ENCODE data around the gene VWA5B2. TPM values are rescaled to one million over a fixed set of nuclear protein-coding genes. Genes with fewer than 3 reads are reported as not detected.
A peak's percentile ranks its signal among the peaks of the same experiment; 100 is the strongest.

Gene VWA5B2
- total RNA-seq, 1 donor from 2014 or later = not detected

DNA sequence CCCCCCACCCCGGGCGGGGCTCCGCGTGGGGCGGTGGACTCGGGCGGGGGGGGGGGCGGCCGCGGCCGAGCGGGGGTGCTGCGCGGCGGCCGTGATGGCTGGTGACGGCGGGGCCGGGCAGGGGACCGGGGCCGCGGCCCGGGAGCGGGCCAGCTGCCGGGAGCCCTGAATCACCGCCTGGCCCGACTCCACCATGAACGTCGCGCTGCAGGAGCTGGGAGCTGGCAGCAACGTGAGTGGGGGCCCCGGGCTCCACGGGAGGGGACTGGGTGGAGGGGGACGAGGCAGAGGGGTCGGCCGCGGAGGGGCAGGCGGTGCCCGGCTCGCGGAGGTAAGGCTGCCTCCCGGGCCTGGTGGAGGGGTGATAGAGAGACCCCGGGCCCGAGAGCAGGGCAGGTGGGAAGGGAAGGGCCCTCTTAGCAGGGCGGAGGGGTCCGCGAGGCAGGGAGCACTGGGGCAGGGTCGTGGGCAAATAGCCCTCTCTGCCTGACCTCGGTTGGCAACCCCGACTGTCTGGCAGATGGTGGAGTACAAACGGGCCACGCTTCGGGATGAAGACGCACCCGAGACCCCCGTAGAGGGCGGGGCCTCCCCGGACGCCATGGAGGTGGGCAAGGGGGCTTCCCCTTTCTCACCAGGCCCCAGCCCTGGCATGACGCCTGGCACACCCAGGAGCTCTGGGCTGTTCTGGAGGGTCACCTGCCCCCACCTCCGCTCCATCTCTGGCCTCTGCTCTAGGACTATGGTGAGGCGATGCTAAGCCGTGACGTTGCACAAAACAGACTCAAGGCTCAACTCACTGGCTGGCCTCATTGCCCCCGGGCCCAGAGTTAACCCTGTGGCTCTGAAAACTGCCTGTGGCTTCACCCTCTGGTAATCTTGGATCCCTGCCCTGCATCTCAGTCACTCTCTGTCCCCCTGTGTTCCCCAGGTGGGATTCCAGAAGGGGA lies 46.9 kb downstream of the VWA5B2 start, which contains the start of gene ECE2:
Gene ECE2 (plus strand): TSS at position 62 of the 950 bp plus-strand sequence. CDS start 132 bp downstream, at position 194.
- DNase-seq (ENCODE audit: low spot score) = no peak

DNA sequence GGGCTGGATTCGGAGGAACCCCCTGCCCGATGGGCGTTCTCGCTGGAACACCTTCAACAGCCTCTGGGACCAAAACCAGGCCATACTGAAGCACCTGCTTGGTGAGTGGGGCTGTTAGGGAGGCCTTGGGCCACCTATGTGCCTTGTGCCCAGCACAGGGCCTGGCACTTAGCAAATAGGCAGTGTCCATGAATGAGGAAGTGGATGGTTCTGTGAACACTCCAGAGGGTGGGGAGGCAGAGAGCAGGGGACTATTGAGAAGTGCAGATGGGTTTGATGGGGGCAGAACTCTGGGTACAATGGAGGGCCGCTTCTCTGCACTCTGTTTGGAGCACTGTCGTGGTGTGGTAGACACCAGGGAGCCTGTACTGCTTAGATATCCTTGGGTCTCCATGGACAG lies 48.0 kb downstream of the VWA5B2 start:
- no peak for DNase-seq (ENCODE audit: low spot score)

DNA sequence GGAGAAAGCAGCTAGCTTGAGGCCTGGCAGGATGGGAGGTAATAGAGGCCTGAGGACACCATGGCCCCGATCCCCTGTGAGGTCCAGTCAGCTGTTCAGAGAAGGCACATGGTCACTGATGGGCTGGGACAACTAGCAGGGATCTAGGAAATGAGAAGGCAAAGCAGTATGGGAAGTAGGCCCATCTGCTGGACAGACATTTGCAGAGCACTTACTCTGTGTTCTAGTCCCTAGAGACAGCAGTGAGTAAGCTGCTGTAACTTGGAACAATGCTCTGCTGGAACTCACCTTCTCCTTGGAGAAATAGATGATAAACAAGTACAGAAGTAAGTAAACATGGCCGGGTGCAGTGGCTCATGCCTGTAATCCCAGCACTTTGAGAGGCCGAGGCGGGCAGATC lies 53.6 kb downstream of the VWA5B2 start:
- no peak for DNase-seq (ENCODE audit: low spot score)

DNA sequence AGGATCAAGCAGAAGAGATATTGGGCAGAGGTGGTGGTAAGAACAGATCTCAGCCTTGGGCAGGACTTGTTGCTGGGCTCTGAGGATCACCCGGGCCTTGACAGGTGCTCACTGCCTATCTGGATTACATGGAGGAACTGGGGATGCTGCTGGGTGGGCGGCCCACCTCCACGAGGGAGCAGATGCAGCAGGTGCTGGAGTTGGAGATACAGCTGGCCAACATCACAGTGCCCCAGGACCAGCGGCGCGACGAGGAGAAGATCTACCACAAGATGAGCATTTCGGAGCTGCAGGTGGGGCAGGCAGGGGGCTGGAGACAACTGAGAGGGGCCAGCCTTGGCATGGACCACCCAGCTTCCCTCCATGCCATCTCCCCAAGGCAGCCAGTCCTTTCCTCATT lies 54.3 kb downstream of the VWA5B2 start:
- no peak for DNase-seq (ENCODE audit: low spot score)

DNA sequence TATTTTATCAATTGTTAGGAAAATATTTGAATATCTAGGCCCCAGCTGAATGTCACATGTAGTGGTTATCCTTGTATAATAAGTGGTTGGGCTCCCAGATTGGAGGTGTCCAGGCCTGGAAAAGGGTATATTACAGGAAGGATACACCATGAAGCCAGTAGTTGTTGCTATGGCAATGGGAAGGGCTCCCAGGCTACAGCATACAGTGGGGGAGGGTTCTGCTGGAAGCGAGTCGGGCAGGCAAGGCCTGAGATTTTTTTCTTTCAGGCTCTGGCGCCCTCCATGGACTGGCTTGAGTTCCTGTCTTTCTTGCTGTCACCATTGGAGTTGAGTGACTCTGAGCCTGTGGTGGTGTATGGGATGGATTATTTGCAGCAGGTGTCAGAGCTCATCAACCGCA lies 55.3 kb downstream of the VWA5B2 start:
- DNase-seq (ENCODE audit: low spot score) = no peak

DNA sequence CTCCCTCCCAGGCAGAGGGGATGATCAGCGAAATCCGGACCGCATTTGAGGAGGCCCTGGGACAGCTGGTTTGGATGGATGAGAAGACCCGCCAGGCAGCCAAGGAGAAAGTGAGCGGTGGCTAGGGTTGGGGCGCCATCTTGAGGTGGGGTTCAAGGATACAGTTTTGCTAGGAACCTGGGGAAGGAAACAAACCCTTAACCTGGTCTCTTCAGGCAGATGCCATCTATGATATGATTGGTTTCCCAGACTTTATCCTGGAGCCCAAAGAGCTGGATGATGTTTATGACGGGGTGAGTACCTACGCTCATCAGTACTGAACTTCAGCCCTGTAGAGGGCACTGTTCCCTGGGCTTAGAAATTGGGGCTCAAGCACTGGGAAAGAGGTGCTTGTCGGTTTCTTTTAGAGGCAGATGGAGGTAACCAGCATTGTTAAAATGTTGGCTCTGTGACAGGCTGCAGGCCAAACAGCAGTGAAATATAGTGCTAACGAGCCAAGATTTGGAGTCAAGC lies 60.1 kb downstream of the VWA5B2 start:
- DNase-seq (ENCODE audit: low spot score) = peak; percentile 36

DNA sequence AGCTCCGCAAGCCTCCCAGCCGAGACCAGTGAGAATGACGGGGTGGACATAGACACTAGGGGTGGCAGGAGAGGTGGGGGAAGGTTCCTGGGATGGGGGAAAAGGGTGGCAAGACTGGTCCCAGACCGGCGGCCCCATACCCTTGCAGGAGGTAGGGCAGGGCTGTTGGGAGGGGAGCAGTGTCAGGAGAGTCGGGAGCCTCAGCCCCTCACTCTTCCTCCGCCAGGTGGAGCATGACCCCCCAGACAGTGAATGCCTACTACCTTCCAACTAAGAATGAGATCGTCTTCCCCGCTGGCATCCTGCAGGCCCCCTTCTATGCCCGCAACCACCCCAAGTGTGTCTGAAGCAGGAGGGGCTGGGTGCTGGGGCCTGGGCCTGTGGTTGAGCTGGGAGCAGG lies 60.9 kb downstream of the VWA5B2 start:
- DNase-seq (ENCODE audit: low spot score) = no peak

DNA sequence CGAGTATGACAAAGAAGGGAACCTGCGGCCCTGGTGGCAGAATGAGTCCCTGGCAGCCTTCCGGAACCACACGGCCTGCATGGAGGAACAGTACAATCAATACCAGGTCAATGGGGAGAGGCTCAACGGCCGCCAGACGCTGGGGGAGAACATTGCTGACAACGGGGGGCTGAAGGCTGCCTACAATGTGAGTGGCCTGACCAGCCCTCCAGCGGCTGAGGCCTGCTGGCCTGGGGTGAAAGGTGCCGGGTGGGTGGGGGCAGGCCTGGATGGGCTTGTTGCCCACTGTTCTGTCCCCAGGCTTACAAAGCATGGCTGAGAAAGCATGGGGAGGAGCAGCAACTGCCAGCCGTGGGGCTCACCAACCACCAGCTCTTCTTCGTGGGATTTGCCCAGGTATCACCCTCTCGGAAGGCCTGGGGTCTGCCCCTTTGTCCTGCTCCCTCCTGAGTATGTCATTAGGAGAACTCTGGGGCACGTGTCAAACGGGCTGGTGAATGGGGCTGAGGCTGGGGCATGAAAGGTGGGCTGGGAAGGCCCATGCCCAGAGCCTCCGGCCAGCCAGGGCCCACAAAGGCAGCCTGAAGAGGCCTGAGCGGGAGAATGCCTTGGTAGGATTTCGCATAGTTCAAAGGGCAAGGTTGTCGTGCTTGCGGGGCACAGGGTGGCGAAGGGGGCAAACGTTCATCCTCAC lies 61.8 kb downstream of the VWA5B2 start:
- no peak for DNase-seq (ENCODE audit: low spot score)

Other genes starting within 250 kb of the VWA5B2 start
- gene ABCC5, start 211.7 kb upstream of the VWA5B2 start, total RNA-seq = 37.8 TPM
- not detected for gene HTR3D, start 197.8 kb upstream of the VWA5B2 start, total RNA-seq
- 0.14 TPM for gene HTR3C, start 176.5 kb upstream of the VWA5B2 start, total RNA-seq
- not detected for gene HTR3E, start 132.5 kb upstream of the VWA5B2 start, total RNA-seq
- 35.5 TPM for gene EIF2B5, start 94.2 kb upstream of the VWA5B2 start, total RNA-seq
- gene DVL3, start 74.2 kb upstream of the VWA5B2 start, total RNA-seq = 99.2 TPM
- 322 TPM for gene AP2M1, start 54.7 kb upstream of the VWA5B2 start, total RNA-seq
- 77.4 TPM for gene ABCF3, start 43.4 kb upstream of the VWA5B2 start, total RNA-seq
- gene ALG3, start 19.4 kb downstream of the VWA5B2 start, total RNA-seq = 44.7 TPM
- gene EEF1AKMT4, start 20.1 kb downstream of the VWA5B2 start, total RNA-seq = 3.2 TPM
- gene CAMK2N2, start 32.0 kb downstream of the VWA5B2 start, total RNA-seq = 0.40 TPM
- gene ECE2, start 46.4 kb downstream of the VWA5B2 start, total RNA-seq = 0.14 TPM
- 174 TPM for gene PSMD2, start 69.7 kb downstream of the VWA5B2 start, total RNA-seq
- gene EIF4G1, start 85.0 kb downstream of the VWA5B2 start, total RNA-seq = 330 TPM
- 41.5 TPM for gene FAM131A, start 108.0 kb downstream of the VWA5B2 start, total RNA-seq
- gene CLCN2, start 132.0 kb downstream of the VWA5B2 start, total RNA-seq = 104 TPM
- 107 TPM for gene POLR2H, start 132.1 kb downstream of the VWA5B2 start, total RNA-seq
- 0.29 TPM for gene THPO, start 148.6 kb downstream of the VWA5B2 start, total RNA-seq
- gene CHRD, start 150.5 kb downstream of the VWA5B2 start, total RNA-seq = 6.5 TPM